C4-2B (cell line): ENCODE measurements around the gene TRIM67.
A peak's percentile ranks its signal among the peaks of the same experiment; 100 is the strongest.

Experiments
- H3K27ac ChIP-seq: fragments of 450-650 bp; 2 replicates; pipeline ENCODE4 v1.5.1; 2017
- CTCF ChIP-seq: fragments of 450-650 bp; conservative IDR thresholded peaks from 2 replicates; pipeline ENCODE4 v1.5.1; 2017; ENCODE audit warnings: mild to moderate bottlenecking
- ZFX ChIP-seq: fragments of 450-650 bp; IDR thresholded peaks from 2 replicates; pipeline ENCODE4 v1.6.1; 2017

TRIM67 gene

DNA sequence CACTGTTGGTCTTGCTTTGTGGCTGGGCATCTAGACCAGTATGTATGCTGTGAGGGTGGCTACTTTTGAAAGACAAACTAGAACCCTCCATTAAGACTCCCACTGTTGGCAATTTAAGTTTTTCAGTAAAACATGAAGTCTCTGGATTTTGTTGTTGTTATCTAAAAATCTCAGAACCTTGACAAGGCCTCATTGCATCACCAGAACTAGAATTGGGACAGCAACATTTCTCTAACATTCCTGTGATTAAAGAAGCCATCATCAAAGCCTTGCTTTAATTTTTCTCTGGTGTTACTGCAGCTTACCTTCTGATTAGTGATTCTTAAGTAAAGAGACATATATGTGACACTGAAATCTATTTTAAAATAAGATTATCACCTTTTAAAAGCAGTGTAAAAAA lies 4.5 kb downstream of the TRIM67 start:
- H3K27ac ChIP-seq, result no peak overlapping the region
- no peak for TF ChIP-seq CTCF
- TF ChIP-seq ZFX, result no peak

DNA sequence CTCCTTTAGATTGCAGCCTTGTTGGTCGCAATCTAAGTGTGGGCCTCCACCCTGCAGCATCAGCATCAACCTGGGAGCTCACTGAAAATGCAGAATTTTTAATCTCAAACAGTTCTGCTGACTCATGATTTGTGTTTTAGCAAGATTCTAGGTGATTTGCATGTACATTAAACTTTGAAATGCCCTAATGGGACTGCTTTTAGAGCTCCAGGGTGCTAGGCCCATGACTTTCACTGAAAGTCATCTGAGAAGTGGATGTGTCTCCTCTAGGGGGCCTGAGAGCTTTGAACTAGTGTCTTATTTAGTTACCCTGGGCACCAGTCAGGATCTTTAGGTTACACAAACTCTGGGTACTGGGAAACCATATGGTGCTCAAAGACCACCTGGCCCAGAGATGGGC lies 9.0 kb downstream of the TRIM67 start:
- TF ChIP-seq CTCF, result peak; percentile 24
- no peak for TF ChIP-seq ZFX
- no peak overlapping the region for H3K27ac ChIP-seq

GRCh38 chr1:231171623-231172197 lies 9.9 kb downstream of the TRIM67 start:
- no peak overlapping the region for H3K27ac ChIP-seq
- no peak for TF ChIP-seq ZFX
- no peak for TF ChIP-seq CTCF

- H3K27ac ChIP-seq, result no peak overlapping the region
- TF ChIP-seq CTCF (no peak), ZFX (no peak)
Measured at GRCh38 chr1:231172411-231172810, 10.6 kb downstream of the TRIM67 start.

DNA sequence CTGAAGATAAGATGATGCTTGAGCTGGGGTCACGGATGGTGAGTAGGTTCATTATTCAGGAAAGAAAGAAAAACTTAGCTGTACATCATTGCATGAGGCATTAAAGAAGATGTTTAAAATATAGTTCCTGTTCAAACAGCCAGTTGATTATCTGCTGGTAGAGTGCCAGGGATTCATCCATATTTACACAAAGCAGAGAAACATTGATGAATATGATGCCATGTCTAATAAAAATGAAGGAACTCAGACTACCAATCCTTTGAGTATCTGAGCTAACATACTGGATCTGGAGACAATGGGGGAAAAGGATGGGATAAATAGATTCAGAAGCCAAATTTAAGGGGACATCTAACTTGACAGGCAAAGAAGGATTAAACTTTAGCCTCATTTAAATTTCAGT lies 14.6 kb downstream of the TRIM67 start:
- TF ChIP-seq CTCF (no peak), ZFX (no peak)
- H3K27ac ChIP-seq, result no peak overlapping the region

GRCh38 chr1:231177226-231177625 lies 15.4 kb downstream of the TRIM67 start:
- H3K27ac ChIP-seq, result no peak overlapping the region
- TF ChIP-seq ZFX, result no peak
- TF ChIP-seq CTCF, result no peak

- H3K27ac ChIP-seq, result no peak overlapping the region
- TF ChIP-seq CTCF (no peak), ZFX (no peak)
Measured at GRCh38 chr1:231177936-231178335, 16.1 kb downstream of the TRIM67 start.
